Lower leg skin (tissue), 4 donors: Measurements from ENCODE around the gene VPS35L. TPM values are rescaled to one million over a fixed set of nuclear protein-coding genes. Genes with fewer than 3 reads are reported as not detected.

Source experiments
- DNase-seq, 2 donors: peaks; one replicate each; pipeline ENCODE4 v3.0.0-alpha.2; 2019; ENCODE audit warnings: low spot score in 2 of 2
- H3K4me3 ChIP-seq: fragments of 200-600 bp; sonication (generic); 2 replicates; pipeline ENCODE4 v1.5.1; 2017; ENCODE audit warnings: mild to moderate bottlenecking, low read depth; ENCODE audit not compliant: poor library complexity, severe bottlenecking
- CTCF ChIP-seq, 3 donors: fragments of 450-650 bp; IDR thresholded peaks; one replicate each; pipeline ENCODE4 v1.5.1; 2016; ENCODE audit warnings: antibody characterized with exemption in 3 of 3, mild to moderate bottlenecking in 3 of 3, moderate library complexity in 2 of 3
- POLR2A ChIP-seq, 2 donors: fragments of 450-650 bp; IDR thresholded peaks; one replicate each; pipeline ENCODE4 v1.6.1; 2016 to 2017; ENCODE audit warnings: antibody characterized with exemption in 2 of 2, mild to moderate bottlenecking in 1 of 2, moderate library complexity in 1 of 2
- WGBS, 2 donors: methylation state at CpG; one replicate each; pipeline ENCODE4 v1.1.5; 2018; 5-methylcytosine and 5-hydroxymethylcytosine counted together
- intact Hi-C: fragments of 100-400 bp; cut with DNase I; formaldehyde crosslinking; loops from one replicate; pipeline ENCODE4 v1.15.0; 2023; ENCODE audit warnings: low total_unique reads
- total RNA-seq, 4 donors: library from RNA; depleted of rRNA; stranded (reverse); fragments of >200 nt; gene quantifications; one replicate each; pipeline ENCODE4 v1.1.0, GENCODE V29; 2016

Gene VPS35L
- total RNA-seq, 4 donors from 2014 or later: 14.5 to 24.2 (median 17.0) TPM

- no peak for TF ChIP-seq POLR2A (IDR thresholded peaks at IDR 0.05)
- no peak for TF ChIP-seq CTCF (IDR thresholded peaks at IDR 0.05)
- intact Hi-C loops: no loop called here
- DNase-seq: no peak
- WGBS, 2 donors: 70 to 76% methylated on average over 18 to 19 of the region's 19 CpGs
- H3K4me3 ChIP-seq: no peak overlapping the region
Measured at GRCh38 chr16:19698480-19699465, 143.3 kb downstream of the VPS35L start.

DNA sequence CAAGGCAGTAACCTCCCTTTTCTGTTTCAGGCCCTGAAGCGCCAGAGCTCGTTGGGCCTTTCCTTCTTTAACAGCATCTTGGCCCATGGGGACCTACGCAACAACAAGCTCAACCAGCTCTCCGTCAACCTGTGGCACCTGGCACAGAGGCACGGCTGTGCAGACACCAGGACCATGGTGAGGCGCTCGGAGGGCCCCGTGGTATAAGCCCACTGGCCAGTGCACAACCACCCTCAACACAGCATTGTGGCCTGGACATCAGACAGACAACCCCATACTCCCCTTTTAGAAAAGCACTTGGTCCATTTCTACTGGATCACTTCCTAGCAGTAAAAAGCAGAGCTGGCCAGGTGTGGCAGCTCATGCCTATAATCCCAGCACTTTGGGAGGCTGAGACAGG, 144.0 kb downstream of the VPS35L start:
- TF ChIP-seq CTCF (IDR thresholded peaks at IDR 0.05) (no peak), POLR2A (IDR thresholded peaks at IDR 0.05) (no peak)
- intact Hi-C loops: no loop called here
- 92 to 100% methylated on average over 5 to 8 of the region's 8 CpGs for WGBS, 2 donors
- H3K4me3 ChIP-seq: no peak overlapping the region
- no peak for DNase-seq

GRCh38 chr16:19700319-19700781, 144.8 kb downstream of the VPS35L start:
- no peak for DNase-seq
- no peak for TF ChIP-seq POLR2A (IDR thresholded peaks at IDR 0.05)
- TF ChIP-seq CTCF (IDR thresholded peaks at IDR 0.05): no peak
- intact Hi-C loops: no loop called here
- 46 to 48% methylated on average over 6 of the region's 6 CpGs for WGBS, 2 donors
- no peak overlapping the region for H3K4me3 ChIP-seq

DNA sequence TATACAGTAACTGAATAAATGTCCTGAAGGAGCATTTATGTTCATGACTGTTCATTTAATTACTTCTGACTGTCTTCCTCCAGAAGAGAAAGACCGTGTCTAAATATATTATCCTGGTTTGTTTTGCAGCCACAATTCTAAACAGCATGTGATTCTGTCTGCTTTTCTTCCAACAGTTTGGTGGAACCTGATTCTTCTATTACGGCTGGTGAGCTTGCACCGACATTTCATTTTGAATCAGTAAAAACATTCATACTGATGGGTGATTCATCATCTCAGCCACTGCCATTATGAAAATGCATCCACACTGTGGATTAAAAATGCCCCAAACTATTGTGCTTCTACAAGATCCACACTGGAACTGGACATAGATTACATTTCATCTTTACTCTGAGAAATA, 145.6 kb downstream of the VPS35L start:
- H3K4me3 ChIP-seq: no peak overlapping the region
- TF ChIP-seq POLR2A (IDR thresholded peaks at IDR 0.05) (no peak), CTCF (IDR thresholded peaks at IDR 0.05) (no peak)
- intact Hi-C loops: no loop called here
- no peak for DNase-seq
- 69 to 80% methylated on average over 3 of the region's 3 CpGs for WGBS, 2 donors

GRCh38 chr16:19703172-19703889, 147.8 kb downstream of the VPS35L start:
- 85 to 86% methylated on average over 6 of the region's 6 CpGs for WGBS, 2 donors
- TF ChIP-seq CTCF (IDR thresholded peaks at IDR 0.05) (no peak), POLR2A (IDR thresholded peaks at IDR 0.05) (no peak)
- DNase-seq: no peak
- intact Hi-C loops: loop anchor here (1.0 kb wide), 1 partner anchor 39 kb away; no protein-coding TSS in a partner anchor
- no peak overlapping the region for H3K4me3 ChIP-seq
